ENCODE results near the gene TKTL1. TPM values are rescaled to one million over a fixed set of nuclear protein-coding genes. Genes with fewer than 3 reads are reported as not detected.

The TKTL1 gene
- total and polyA plus RNA-seq, 2 donors, result 0.19 to 0.32 TPM

DNA sequence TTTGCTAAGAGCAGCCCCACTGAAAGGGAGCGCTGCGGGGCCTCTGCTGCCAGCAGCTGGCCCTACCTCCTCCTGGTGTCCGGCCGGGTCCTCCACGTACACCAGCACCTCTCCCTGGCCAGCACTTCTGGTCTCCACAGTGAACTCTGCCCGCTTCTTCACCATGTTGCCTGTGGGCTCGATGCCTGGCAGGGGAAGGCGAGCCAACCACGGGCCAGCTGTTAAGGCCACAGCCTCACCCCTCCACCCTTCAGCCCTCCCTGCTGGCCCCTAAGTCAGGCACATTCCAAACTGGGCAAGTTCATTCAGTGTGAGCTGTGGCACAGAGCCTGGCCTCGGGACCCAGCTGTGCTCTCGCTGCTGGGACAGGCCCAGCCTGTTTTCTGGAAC is 71.1 kb downstream of the TKTL1 start:
- Histone ChIP-seq H3K27ac (ENCODE audit: low read depth) (peak overlapping the region; percentile 16), H3K4me1 (ENCODE audit: insufficient read depth) (no peaks in the 10 kb centered on the region), H3K4me3 (ENCODE audit: low read depth, low read length) (no peak overlapping the region), H3K36me3 (ENCODE audit: insufficient read depth) (peaks cover 6% of the 10 kb centered on the region)
- WGBS, result 49% methylated on average over 11 of the region's 11 CpGs
- DNase-seq (ENCODE audit: extremely low spot score), result no peak

GRCh38 chrX:154367474-154368308 is 72.1 kb downstream of the TKTL1 start:
- H3K27ac ChIP-seq (ENCODE audit: low read depth), result peak overlapping the region; percentile 74
- 53% methylated on average over 31 of the region's 31 CpGs for WGBS
- H3K4me3 ChIP-seq (ENCODE audit: low read depth, low read length), result peak overlapping the region; percentile 47
- no peak for DNase-seq (ENCODE audit: extremely low spot score)
- no peaks in the 10 kb centered on the region for H3K4me1 ChIP-seq (ENCODE audit: insufficient read depth)
- H3K36me3 ChIP-seq (ENCODE audit: insufficient read depth), result peaks cover 2% of the 10 kb centered on the region

DNA sequence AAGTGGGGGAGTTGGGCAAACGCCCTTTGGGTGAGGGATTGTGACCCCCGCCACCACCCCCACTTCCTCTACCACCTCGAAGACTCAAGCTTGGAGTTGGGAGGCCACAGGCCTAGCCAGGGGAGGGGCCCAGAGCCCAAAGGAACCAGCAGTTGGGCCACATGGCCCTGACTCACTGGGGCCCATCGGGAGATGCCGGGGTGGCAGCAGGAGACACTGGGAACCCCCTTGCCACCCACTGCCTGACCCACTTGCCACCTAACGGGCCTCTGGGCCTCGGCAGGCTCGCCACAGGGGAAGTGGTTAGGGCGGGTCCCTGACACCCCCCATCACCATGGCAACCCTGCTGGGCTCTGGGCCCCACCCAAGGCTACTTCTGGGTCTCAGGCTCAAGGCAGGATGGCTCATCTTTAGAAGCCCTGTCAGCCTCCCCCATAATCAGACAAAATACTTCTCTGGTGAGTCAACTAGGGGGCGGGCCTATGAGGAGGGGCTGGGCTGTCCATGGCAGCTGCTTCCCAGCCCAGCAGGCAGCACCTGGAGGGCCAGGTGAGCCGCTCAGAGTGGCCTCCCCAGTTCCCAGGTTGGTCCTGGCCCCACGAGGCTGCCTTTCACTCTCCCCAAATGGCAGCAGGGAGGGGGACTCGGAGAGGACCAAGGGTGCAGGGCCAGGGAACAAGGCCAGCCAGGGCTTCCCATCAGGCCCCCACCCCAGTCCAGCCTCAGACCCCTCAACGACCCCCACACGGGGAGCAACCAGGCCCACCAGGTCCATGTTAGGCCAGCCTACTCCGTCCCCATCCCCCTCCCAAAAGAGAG is 73.2 kb downstream of the TKTL1 start:
- H3K4me1 ChIP-seq (ENCODE audit: insufficient read depth), result no peaks in the 10 kb centered on the region
- H3K36me3 ChIP-seq (ENCODE audit: insufficient read depth), result peaks cover 2% of the 10 kb centered on the region
- DNase-seq (ENCODE audit: extremely low spot score), result peak; percentile 37
- peak overlapping the region; percentile 47 for H3K4me3 ChIP-seq (ENCODE audit: low read depth, low read length)
- 2% methylated on average over 16 of the region's 16 CpGs for WGBS
- peak overlapping the region; percentile 85 for H3K27ac ChIP-seq (ENCODE audit: low read depth)

GRCh38 chrX:154369449-154370299 is 74.1 kb downstream of the TKTL1 start:
- no peaks in the 10 kb centered on the region for H3K4me1 ChIP-seq (ENCODE audit: insufficient read depth)
- 2% methylated on average over 12 of the region's 13 CpGs for WGBS
- peaks cover 2% of the 10 kb centered on the region for H3K36me3 ChIP-seq (ENCODE audit: insufficient read depth)
- peak; percentile 74 for DNase-seq (ENCODE audit: extremely low spot score)
- peak overlapping the region; percentile 83 for H3K27ac ChIP-seq (ENCODE audit: low read depth)
- peak overlapping the region; percentile 85 for H3K4me3 ChIP-seq (ENCODE audit: low read depth, low read length)

DNA sequence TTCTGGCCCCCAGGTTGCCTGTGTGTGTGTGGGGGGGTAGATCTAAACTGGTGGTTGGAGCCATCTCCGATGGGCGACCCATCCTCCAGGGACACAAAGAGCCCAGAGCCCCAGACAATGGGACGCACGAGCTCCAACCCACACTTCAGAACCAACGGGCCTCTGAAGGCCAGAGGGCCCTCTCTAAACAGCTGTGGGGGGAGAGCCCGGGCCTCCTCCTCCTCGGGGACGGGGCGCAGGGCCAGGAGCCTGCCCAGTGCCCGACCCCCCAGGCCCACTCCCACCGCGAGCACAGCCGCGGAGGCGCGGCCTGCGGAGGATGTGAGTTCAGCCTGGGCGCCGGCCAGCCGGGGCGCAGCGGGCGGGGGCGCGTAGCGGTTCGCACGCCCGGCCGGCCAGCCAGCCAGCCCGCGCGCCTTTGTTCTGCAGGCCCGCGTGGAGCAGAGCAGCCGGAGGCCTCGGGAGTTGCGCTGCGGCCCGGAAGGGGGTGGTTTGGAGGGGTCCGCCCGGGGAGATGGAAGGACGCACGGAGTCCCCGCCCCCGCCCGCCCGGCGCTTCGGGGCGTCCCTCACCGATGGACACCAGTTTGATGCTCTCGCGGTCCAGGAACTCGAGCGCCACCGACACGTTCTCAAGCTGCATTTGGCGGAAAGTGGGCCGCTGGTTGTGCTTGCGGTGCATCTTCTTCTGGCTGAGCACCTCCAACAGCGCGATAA is 74.9 kb downstream of the TKTL1 start:
- no peak for DNase-seq (ENCODE audit: extremely low spot score)
- Histone ChIP-seq H3K4me3 (ENCODE audit: low read depth, low read length) (peak overlapping the region; percentile 85), H3K36me3 (ENCODE audit: insufficient read depth) (peaks cover 2% of the 10 kb centered on the region), H3K27ac (ENCODE audit: low read depth) (peak overlapping the region; percentile 74), H3K4me1 (ENCODE audit: insufficient read depth) (no peaks in the 10 kb centered on the region)
- under 1% methylated on average over 62 of the region's 63 CpGs for WGBS

GRCh38 chrX:154371017-154371788 is 75.6 kb downstream of the TKTL1 start:
- WGBS, result under 1% methylated on average over 75 of the region's 77 CpGs
- peak overlapping the region; percentile 85 for H3K4me3 ChIP-seq (ENCODE audit: low read depth, low read length)
- peak overlapping the region; percentile 48 for H3K27ac ChIP-seq (ENCODE audit: low read depth)
- H3K36me3 ChIP-seq (ENCODE audit: insufficient read depth), result no peaks in the 10 kb centered on the region
- peak; percentile 77 for DNase-seq (ENCODE audit: extremely low spot score)
- H3K4me1 ChIP-seq (ENCODE audit: insufficient read depth), result no peaks in the 10 kb centered on the region

- Histone ChIP-seq H3K36me3 (ENCODE audit: insufficient read depth) (no peaks in the 10 kb centered on the region), H3K27ac (ENCODE audit: low read depth) (peak overlapping the region; percentile 77), H3K4me1 (ENCODE audit: insufficient read depth) (no peaks in the 10 kb centered on the region), H3K4me3 (ENCODE audit: low read depth, low read length) (peak overlapping the region; percentile 55)
- DNase-seq (ENCODE audit: extremely low spot score), result no peak
- WGBS, result 5% methylated on average over 43 of the region's 43 CpGs
These were observed 76.2 kb downstream of the TKTL1 start for GRCh38 chrX:154371789-154372300.

DNA sequence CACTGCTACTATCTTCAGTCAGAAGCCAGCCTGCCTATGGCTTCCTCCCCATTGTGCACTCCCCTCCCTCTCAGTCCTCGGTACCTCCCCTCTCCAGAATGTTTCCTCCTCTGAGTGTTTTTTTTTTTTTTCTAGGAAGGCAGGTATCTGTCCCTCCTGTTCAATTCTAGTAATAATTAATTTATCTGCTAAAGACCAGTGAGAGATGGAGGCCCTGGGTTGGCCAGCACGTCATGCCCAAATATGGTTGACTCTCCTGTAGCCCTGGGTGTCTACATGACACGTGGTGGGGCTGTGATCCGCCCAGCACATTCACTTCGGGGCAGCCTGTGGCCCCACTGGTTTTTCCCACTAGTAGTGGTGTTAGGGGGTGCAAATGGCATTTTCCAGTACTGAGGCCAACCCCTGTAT is 77.0 kb downstream of the TKTL1 start:
- Histone ChIP-seq H3K4me3 (ENCODE audit: low read depth, low read length) (peak overlapping the region; percentile 43), H3K27ac (ENCODE audit: low read depth) (no peak overlapping the region), H3K4me1 (ENCODE audit: insufficient read depth) (no peaks in the 10 kb centered on the region), H3K36me3 (ENCODE audit: insufficient read depth) (no peaks in the 10 kb centered on the region)
- DNase-seq (ENCODE audit: extremely low spot score), result no peak
- 17% methylated on average over 5 of the region's 5 CpGs for WGBS

DNA sequence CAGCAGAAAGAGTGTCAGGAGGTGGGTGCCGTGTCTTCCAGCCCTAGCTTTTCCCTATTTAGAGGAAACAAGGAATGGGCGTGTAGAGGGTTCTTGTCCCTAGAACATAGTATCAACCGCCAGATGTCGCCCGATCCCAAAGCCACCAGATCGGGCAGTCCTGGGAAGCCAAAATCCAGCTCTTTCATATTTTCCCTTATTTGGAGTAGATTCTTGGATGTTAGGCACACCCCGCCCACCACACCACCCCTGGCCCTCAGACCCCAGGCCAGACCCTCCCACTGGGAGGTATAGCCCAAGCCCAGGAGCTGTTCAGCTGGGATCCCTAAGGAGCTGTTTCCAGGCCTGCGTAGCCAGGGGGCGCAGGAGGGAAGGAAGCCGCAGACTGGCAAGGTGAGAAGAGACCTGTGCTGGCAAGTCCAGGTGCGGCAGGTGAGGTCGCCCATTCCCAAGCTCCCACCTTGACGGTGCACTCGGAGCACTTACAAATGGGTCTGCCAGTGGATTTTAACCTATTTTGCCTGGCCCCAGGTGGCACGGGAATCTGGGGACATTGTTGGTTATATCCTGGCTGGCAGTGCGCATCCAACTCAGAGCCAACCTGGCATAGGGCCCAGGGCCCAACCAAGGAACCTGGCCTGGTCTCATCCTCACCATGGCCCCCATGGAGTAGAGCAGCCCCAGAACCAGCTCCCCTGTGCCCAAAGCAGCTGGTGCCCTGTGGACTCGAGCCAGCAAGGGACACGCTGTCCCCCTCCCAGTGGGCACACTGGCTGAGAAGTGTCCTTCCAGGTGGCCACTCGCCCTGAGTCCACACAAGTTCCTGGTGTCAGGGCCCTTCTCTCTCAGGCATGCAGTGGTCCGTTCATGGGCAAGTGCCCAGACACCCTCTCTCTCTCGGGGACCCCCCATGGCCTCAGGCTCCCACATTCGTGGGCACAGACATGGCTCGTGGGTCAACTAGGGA is 78.0 kb downstream of the TKTL1 start:
- Histone ChIP-seq H3K4me1 (ENCODE audit: insufficient read depth) (no peaks in the 10 kb centered on the region), H3K4me3 (ENCODE audit: low read depth, low read length) (peak overlapping the region; percentile 43), H3K36me3 (ENCODE audit: insufficient read depth) (no peaks in the 10 kb centered on the region), H3K27ac (ENCODE audit: low read depth) (peak overlapping the region; percentile 81)
- 7% methylated on average over 23 of the region's 23 CpGs for WGBS
- no peak for DNase-seq (ENCODE audit: extremely low spot score)

DNA sequence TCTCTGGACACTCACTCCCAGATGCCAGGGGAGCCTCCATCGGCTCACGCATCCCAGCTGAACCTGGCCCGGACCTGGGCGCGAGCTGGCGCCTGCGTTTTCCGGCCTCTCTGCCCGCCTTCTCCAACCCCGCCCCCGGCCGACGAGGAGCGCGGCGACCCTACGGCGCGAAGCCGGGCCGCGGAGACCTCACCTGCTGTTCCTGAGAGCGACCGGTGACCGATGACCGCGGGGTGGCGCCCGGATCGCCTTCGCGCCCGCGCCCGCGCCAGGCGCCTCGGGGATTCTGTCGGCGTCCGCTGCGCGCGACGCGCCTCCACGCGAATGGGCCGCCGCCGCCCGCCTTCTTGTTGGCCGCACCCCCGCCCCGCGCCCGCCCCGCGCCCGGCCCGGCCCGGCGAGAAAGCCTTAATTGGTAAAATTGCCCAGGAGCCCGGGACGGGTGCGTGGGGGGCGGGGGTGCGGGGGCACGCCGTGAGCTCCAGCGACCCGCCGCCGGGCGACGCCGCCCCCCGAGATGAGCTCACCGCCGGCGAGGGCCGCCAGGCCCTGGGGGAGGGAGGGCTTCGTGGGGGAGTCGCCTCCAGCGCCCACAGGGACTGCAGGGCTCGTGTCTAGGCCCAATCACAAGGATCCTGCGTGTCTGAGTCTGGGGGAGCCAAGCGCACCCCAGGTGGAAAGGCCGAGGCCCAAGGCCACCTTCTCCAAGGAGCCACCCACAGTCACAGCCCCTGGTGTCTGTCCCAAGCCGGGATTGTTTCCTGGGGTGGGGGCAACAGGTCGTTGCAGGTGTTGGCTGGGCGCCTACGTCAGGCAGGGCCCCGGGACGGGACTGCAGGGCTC is 78.9 kb downstream of the TKTL1 start, which contains the start of gene FLNA:
TSS of gene FLNA (minus strand) at position 322 of the 843 bp plus-strand sequence. CDS start 3,389 bp downstream, outside the sequence.
- DNase-seq (ENCODE audit: extremely low spot score), result no peak
- Histone ChIP-seq H3K27ac (ENCODE audit: low read depth) (peak within 1 kb of the TSS; percentile 81), H3K4me3 (ENCODE audit: low read depth, low read length) (peak within 1 kb of the TSS; percentile 43), H3K4me1 (ENCODE audit: insufficient read depth) (no peaks in the 10 kb centered on the region), H3K36me3 (ENCODE audit: insufficient read depth) (no peaks in the 10 kb centered on the region)
- 3% methylated on average over 89 of the region's 95 CpGs for WGBS
